GM18499 (cell line): ENCODE measurements around the gene KLHL17.
"Not testable (repeated sequence)": the region's sequence is repeated elsewhere in the genome, so short reads cannot be mapped to it uniquely, and the experiment has no call there.

Experiments used
- ATAC-seq: cut with Tn5 transposase; IDR thresholded peaks from one replicate; pipeline ENCODE4 v1.9.1; 2021; ENCODE audit warnings: moderate number of reproducible peaks; ENCODE audit not compliant: insufficient read depth, unreplicated experiment

Gene KLHL17

GRCh38 chr1:978835-979743, 18.7 kb downstream of the KLHL17 start:
- ATAC-seq: no peak

DNA sequence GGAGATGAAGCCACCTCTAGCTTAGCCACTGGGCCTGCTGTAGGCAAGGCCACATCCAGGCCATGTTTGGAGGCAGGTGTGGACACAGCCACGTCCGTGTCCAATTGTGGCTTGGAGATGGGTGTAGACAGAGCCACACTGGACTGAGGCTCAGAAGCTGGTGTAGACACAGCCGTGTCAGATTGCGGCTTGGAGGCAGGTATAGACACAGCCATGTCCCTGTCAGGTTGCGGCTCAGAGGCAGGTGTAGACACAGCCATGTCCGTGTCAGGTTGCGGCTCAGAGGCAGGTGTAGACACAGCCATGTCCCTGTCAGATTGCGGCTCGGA, 19.3 kb downstream of the KLHL17 start:
- no peak for ATAC-seq

GRCh38 chr1:980137-980571, 19.8 kb downstream of the KLHL17 start:
- no peak for ATAC-seq

- no peak for ATAC-seq
These were observed 20.4 kb downstream of the KLHL17 start for GRCh38 chr1:980602-981395.

- no peak for ATAC-seq
These were observed 21.1 kb downstream of the KLHL17 start for GRCh38 chr1:981491-981954.

- no peak for ATAC-seq
These were observed 21.7 kb downstream of the KLHL17 start, which contains the start of gene PERM1 for GRCh38 chr1:981955-982558. PERM1 (minus strand) TSS chr1:982093; CDS start chr1:981029, 1,064 bp downstream.

DNA sequence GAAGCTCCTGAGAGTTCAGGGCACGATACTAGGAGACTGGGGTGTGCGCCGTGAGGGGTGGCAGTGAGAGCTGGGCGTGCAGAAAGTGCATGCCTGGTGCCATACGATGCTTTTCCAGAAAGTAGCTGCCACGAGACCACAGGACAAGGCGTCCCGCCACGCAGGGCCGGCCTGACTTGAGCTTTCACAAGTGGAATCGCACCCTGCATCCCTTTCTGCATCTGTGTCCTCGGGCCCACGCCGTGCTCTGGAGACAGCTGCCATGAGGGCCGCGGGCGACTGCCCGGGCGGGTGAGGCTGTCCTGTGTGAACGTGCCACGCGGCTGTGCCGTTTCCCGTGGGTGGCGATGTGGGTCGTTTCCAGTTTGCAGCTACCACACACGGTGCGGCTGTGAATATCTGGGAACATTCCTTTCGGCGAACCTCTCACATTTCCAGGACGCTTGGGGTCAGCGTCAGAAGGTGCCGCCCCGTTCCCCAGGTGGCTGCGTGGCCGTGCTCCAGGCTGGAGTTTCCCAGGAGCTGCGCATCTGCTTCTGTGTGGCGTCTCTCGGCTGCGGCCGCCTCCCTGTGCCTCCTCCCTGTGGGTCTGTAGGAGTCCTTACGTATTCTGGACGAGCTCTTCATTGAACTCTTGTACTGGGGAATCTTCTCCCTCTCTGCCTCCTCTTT, 22.5 kb downstream of the KLHL17 start:
- no peak for ATAC-seq

DNA sequence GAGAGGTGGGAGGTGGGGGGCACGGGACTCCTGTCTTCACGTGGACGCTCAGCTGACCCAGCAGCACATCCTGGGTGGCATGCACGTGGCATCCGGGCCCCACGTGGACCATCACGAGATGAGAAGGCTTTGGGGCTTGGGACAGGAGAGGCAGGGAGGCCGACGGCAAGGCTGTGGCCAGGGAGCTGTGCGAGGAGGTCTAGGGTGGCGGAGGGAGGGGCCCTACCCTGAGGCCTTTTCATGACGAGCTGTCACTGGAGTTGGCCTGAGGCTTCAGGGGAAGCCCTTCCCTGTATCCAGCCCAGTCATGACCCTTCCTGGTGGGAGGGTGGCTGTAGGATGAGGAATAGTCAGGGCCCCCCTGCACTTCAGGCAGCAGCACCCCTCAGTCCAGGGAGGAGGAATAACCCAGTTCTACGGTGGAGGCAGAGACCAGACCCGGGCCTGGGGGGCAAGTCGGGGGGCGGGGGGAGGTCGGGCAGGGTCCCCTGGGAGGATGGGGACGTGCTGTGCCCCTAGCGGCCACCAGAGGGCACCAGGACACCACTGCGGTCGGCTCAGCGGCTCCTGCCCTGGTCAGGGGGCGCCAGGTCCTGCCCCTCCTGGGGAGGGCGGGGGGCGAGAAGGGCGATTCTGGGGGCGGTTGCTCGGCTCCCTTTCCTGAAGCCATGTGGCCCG, 23.6 kb downstream of the KLHL17 start:
- ATAC-seq: no peak

GRCh38 chr1:984476-984814, 24.1 kb downstream of the KLHL17 start:
- no peak for ATAC-seq

DNA sequence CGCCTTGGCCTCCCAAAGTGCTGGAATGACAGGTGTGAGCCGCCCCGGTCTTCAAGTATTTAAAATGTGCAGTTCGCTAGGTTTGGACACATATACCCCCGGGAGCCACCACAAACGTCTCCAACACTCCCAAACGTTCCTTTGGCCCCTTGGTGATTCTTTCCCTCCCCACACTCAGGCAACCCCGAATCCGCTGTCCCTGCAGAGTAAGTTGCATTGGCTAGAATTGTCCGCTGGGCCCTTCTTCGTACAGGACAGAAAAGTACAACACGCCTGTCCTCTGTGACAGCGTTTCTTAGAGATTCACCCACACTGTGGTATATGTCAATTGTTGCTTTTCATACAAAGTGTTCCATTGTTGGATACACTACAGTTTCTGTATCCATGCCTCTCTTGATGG, 24.7 kb downstream of the KLHL17 start:
- no peak for ATAC-seq

- ATAC-seq: not testable (repeated sequence)
These were observed 27.7 kb downstream of the KLHL17 start for GRCh38 chr1:988061-988460.

GRCh38 chr1:991275-991674, 30.9 kb downstream of the KLHL17 start:
- ATAC-seq: not testable (repeated sequence)

DNA sequence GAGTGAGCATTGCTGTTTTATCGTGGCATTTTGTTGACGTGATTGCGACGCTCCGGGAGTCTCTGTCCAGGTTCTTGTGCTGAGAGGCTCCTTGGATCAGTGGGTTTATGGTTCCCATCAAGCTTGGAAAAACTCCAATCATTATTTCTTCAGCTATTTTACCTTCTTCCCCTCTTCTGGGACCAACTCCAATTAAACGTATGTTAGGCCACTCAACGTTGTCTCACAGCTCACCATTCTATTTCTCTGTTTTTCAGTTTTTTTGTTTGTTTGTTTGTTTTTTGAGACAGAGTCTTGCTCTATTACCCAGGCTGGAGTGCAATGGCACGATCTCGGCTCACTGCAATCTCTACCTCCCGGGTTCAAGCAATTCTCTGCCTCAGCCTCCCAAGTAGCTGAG, 31.5 kb downstream of the KLHL17 start:
- no peak for ATAC-seq

- no peak for ATAC-seq
These were observed 32.0 kb downstream of the KLHL17 start for GRCh38 chr1:992362-992761.

DNA sequence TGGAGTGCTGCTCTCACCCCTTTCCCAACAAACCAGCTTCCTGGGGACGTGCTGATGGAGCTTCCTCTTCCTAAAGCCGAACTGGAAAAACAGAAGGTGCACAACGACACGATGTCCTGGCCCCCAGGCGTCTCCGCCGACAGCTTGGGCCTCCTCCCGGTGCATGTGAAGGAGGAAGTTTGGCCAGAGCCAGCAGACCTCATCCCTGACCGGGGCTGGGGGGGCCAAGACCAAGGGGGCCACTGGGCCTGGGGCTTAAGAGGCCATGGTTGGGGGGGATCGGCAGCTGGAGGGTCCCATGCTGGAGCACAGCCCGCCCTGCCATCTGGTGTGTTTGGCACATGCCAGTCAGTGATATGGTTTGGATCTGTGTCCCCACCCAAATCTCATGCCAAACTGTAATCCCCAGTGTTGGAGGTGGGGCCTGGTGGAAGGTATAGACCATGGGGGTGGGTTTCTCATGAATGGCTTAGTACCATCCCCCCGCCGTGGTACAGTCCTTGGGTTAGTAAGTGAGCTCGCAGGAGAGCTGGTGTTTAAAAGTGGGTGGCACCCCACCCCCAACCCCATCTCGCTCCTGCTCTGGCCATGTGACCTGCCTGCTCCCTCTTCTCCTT, 33.1 kb downstream of the KLHL17 start:
- ATAC-seq: no peak

- not testable (repeated sequence) for ATAC-seq
These were observed 34.2 kb downstream of the KLHL17 start for GRCh38 chr1:994546-994945.

GRCh38 chr1:995665-996633, 35.6 kb downstream of the KLHL17 start:
- ATAC-seq: no peak
